ENCODE results near the gene PIGB.
"Not testable (repeated sequence)": the region's sequence is repeated elsewhere in the genome, so short reads cannot be mapped to it uniquely, and the experiment has no call there.

PIGB gene

GRCh38 chr15:55288006-55288717 lies 30.9 kb upstream of the PIGB start:
- H3K36me3 Mint-ChIP-seq = no peaks in the 10 kb centered on the region
- no peak for ATAC-seq
- peaks cover 45% of the 10 kb centered on the region for H3K4me1 Mint-ChIP-seq
- peak overlapping the region; percentile 72 for H3K27ac Mint-ChIP-seq
- H3K9me3 Mint-ChIP-seq = no peaks in the 10 kb centered on the region
- peak overlapping the region; percentile 87 for H3K4me3 Mint-ChIP-seq
- H3K27me3 Mint-ChIP-seq = no peaks in the 10 kb centered on the region

- H3K4me1 Mint-ChIP-seq = peaks cover 45% of the 10 kb centered on the region
- no peaks in the 10 kb centered on the region for H3K9me3 Mint-ChIP-seq
- peak overlapping the region; percentile 72 for H3K27ac Mint-ChIP-seq
- H3K36me3 Mint-ChIP-seq = no peaks in the 10 kb centered on the region
- no peaks in the 10 kb centered on the region for H3K27me3 Mint-ChIP-seq
- peak overlapping the region; percentile 87 for H3K4me3 Mint-ChIP-seq
- peak; percentile 67 for ATAC-seq
Observed at GRCh38 chr15:55289011-55289745, 29.8 kb upstream of the PIGB start.

GRCh38 chr15:55289746-55290527 lies 29.1 kb upstream of the PIGB start, which contains the start of gene RAB27A:
TSS of gene RAB27A (minus strand) at chr15:55289813. CDS start at chr15:55234934, 54,879 bp downstream.
- Mint-ChIP-seq H3K36me3 (no peaks in the 10 kb centered on the region), H3K4me3 (peak within 1 kb of the TSS; percentile 87), H3K4me1 (peaks cover 38% of the 10 kb centered on the region), H3K27ac (peak within 1 kb of the TSS; percentile 72), H3K27me3 (no peaks in the 10 kb centered on the region), H3K9me3 (no peaks in the 10 kb centered on the region)
- ATAC-seq = peak; percentile 86

GRCh38 chr15:55290528-55291057 lies 28.4 kb upstream of the PIGB start:
- Mint-ChIP-seq H3K9me3 (no peaks in the 10 kb centered on the region), H3K4me1 (peaks cover 31% of the 10 kb centered on the region), H3K27ac (peak overlapping the region; percentile 72), H3K36me3 (no peaks in the 10 kb centered on the region), H3K27me3 (no peaks in the 10 kb centered on the region), H3K4me3 (peak overlapping the region; percentile 87)
- ATAC-seq = peak; percentile 93

- no peak overlapping the region for H3K4me3 Mint-ChIP-seq
- no peak for ATAC-seq
- H3K27me3 Mint-ChIP-seq = no peaks in the 10 kb centered on the region
- no peaks in the 10 kb centered on the region for H3K4me1 Mint-ChIP-seq
- H3K9me3 Mint-ChIP-seq = no peaks in the 10 kb centered on the region
- no peaks in the 10 kb centered on the region for H3K36me3 Mint-ChIP-seq
- no peak overlapping the region for H3K27ac Mint-ChIP-seq
Observed at GRCh38 chr15:55297315-55297714, 21.7 kb upstream of the PIGB start.

- H3K4me1 Mint-ChIP-seq, ATAC-seq: not testable (repeated sequence)
Observed at GRCh38 chr15:55302801-55303200, 16.2 kb upstream of the PIGB start.

GRCh38 chr15:55319537-55320237 lies 665 bp downstream of the PIGB start:
- no peaks in the 10 kb centered on the region for H3K9me3 Mint-ChIP-seq
- H3K27me3 Mint-ChIP-seq = no peaks in the 10 kb centered on the region
- H3K27ac Mint-ChIP-seq = peak overlapping the region; percentile 100
- H3K4me3 Mint-ChIP-seq = peak overlapping the region; percentile 95
- H3K4me1 Mint-ChIP-seq = peaks cover 69% of the 10 kb centered on the region
- peaks cover 21% of the 10 kb centered on the region for H3K36me3 Mint-ChIP-seq
- no peak for ATAC-seq

More at GRCh38 chr15:55302801-55303200, 16.2 kb upstream of the PIGB start:
- peaks cover 26% of the 10 kb centered on the region for H3K36me3 Mint-ChIP-seq
- H3K27ac Mint-ChIP-seq, H3K9me3 Mint-ChIP-seq, H3K4me3 Mint-ChIP-seq, H3K27me3 Mint-ChIP-seq: not testable (repeated sequence)

GRCh38 chr15:55320238-55320550 lies 1.2 kb downstream of the PIGB start:
- peaks cover 64% of the 10 kb centered on the region for H3K4me1 Mint-ChIP-seq
- H3K9me3 Mint-ChIP-seq = no peaks in the 10 kb centered on the region
- ATAC-seq = no peak
- H3K4me3 Mint-ChIP-seq = peak overlapping the region; percentile 54
- H3K27ac Mint-ChIP-seq = no peak overlapping the region
- H3K27me3 Mint-ChIP-seq = no peaks in the 10 kb centered on the region
- peaks cover 22% of the 10 kb centered on the region for H3K36me3 Mint-ChIP-seq

GRCh38 chr15:55320963-55321362 lies 1.9 kb downstream of the PIGB start:
- no peaks in the 10 kb centered on the region for H3K9me3 Mint-ChIP-seq
- no peak overlapping the region for H3K27ac Mint-ChIP-seq
- H3K36me3 Mint-ChIP-seq = peaks cover 22% of the 10 kb centered on the region
- H3K27me3 Mint-ChIP-seq = no peaks in the 10 kb centered on the region
- peaks cover 59% of the 10 kb centered on the region for H3K4me1 Mint-ChIP-seq
- no peak overlapping the region for H3K4me3 Mint-ChIP-seq
- ATAC-seq = no peak

GRCh38 chr15:55322467-55322866 lies 3.4 kb downstream of the PIGB start:
- no peak overlapping the region for H3K4me3 Mint-ChIP-seq
- peaks cover 45% of the 10 kb centered on the region for H3K4me1 Mint-ChIP-seq
- H3K36me3 Mint-ChIP-seq = peaks cover 16% of the 10 kb centered on the region
- H3K27ac Mint-ChIP-seq = peak overlapping the region; percentile 13
- ATAC-seq = no peak
- H3K27me3 Mint-ChIP-seq = no peaks in the 10 kb centered on the region
- no peaks in the 10 kb centered on the region for H3K9me3 Mint-ChIP-seq

- Mint-ChIP-seq H3K27ac (no peak overlapping the region), H3K27me3 (no peaks in the 10 kb centered on the region), H3K4me3 (no peak overlapping the region), H3K4me1 (peaks cover 22% of the 10 kb centered on the region), H3K36me3 (peaks cover 34% of the 10 kb centered on the region), H3K9me3 (no peaks in the 10 kb centered on the region)
- ATAC-seq = no peak
Observed at GRCh38 chr15:55327387-55327786, 8.4 kb downstream of the PIGB start.

GRCh38 chr15:55334371-55334770 lies 15.3 kb downstream of the PIGB start:
- H3K9me3 Mint-ChIP-seq = no peaks in the 10 kb centered on the region
- H3K27ac Mint-ChIP-seq = no peak overlapping the region
- H3K36me3 Mint-ChIP-seq = peaks cover 41% of the 10 kb centered on the region
- H3K4me1 Mint-ChIP-seq = no peaks in the 10 kb centered on the region
- H3K27me3 Mint-ChIP-seq = no peaks in the 10 kb centered on the region
- no peak overlapping the region for H3K4me3 Mint-ChIP-seq
- no peak for ATAC-seq

GRCh38 chr15:55334997-55335396 lies 16.0 kb downstream of the PIGB start:
- H3K27ac Mint-ChIP-seq = no peak overlapping the region
- H3K36me3 Mint-ChIP-seq = peaks cover 37% of the 10 kb centered on the region
- no peaks in the 10 kb centered on the region for H3K4me1 Mint-ChIP-seq
- no peaks in the 10 kb centered on the region for H3K27me3 Mint-ChIP-seq
- ATAC-seq = no peak
- H3K9me3 Mint-ChIP-seq = no peaks in the 10 kb centered on the region
- H3K4me3 Mint-ChIP-seq = no peak overlapping the region

- H3K27me3 Mint-ChIP-seq = no peaks in the 10 kb centered on the region
- H3K4me3 Mint-ChIP-seq = no peak overlapping the region
- ATAC-seq = no peak
- H3K36me3 Mint-ChIP-seq = peaks cover 22% of the 10 kb centered on the region
- no peaks in the 10 kb centered on the region for H3K9me3 Mint-ChIP-seq
- H3K27ac Mint-ChIP-seq = no peak overlapping the region
- H3K4me1 Mint-ChIP-seq = no peaks in the 10 kb centered on the region
Observed at GRCh38 chr15:55337160-55337559, 18.1 kb downstream of the PIGB start.

- no peaks in the 10 kb centered on the region for H3K9me3 Mint-ChIP-seq
- H3K27me3 Mint-ChIP-seq = no peaks in the 10 kb centered on the region
- H3K36me3 Mint-ChIP-seq = peaks cover 45% of the 10 kb centered on the region
- no peaks in the 10 kb centered on the region for H3K4me1 Mint-ChIP-seq
- H3K4me3 Mint-ChIP-seq = no peak overlapping the region
- no peak for ATAC-seq
- H3K27ac Mint-ChIP-seq = no peak overlapping the region
Observed at GRCh38 chr15:55343168-55343567, 24.1 kb downstream of the PIGB start.

Data from stimulated activated memory B cell treated with anti-CD40 and anti-IgM and Interleukin-4, amounts not matched to agents 10 μg/mL and 1 μg/mL and 100 μg/mL, for 72 hours (primary cell).